AG09319 (cell line): ENCODE results near the gene CRB1.

Source experiments
- DNase-seq: peaks from one replicate; pipeline ENCODE4 v3.0.0-alpha.2; 2010; ENCODE audit warnings: low read depth; ENCODE audit errors: extremely low read depth
- CTCF ChIP-seq: IDR thresholded peaks from 2 replicates; pipeline ENCODE4 v1.5.1; 2011; ENCODE audit warnings: low read depth, mild to moderate bottlenecking, inconsistent platforms, low read length, moderate library complexity

Gene CRB1

GRCh38 chr1:197438010-197438790, 170.1 kb downstream of the CRB1 start:
- TF ChIP-seq CTCF: no peak
- no peak for DNase-seq

GRCh38 chr1:197439708-197440280, 171.7 kb downstream of the CRB1 start:
- DNase-seq: no peak
- TF ChIP-seq CTCF: no peak

- no peak for DNase-seq
- no peak for TF ChIP-seq CTCF
These were observed 172.7 kb downstream of the CRB1 start for GRCh38 chr1:197440715-197441114.

GRCh38 chr1:197441999-197442414, 174.0 kb downstream of the CRB1 start:
- no peak for TF ChIP-seq CTCF
- DNase-seq: no peak

GRCh38 chr1:197444755-197445154, 176.7 kb downstream of the CRB1 start:
- DNase-seq: no peak
- no peak for TF ChIP-seq CTCF

- no peak for DNase-seq
- no peak for TF ChIP-seq CTCF
These were observed 180.2 kb downstream of the CRB1 start for GRCh38 chr1:197448121-197448779.

- TF ChIP-seq CTCF: no peak
- DNase-seq: no peak
These were observed 183.3 kb downstream of the CRB1 start for GRCh38 chr1:197451381-197451780.
